Gastroesophageal sphincter (tissue), 4 donors: ENCODE data around the gene FOXL3. TPM values are rescaled to one million over a fixed set of nuclear protein-coding genes. Genes with fewer than 3 reads are reported as not detected.
"Not testable (repeated sequence)": the region's sequence is repeated elsewhere in the genome, so short reads cannot be mapped to it uniquely, and the experiment has no call there.

Experiments used
- ATAC-seq: fragments of 150-250 bp; one replicate; pipeline ENCODE4 v1.9.1; 2016; ENCODE audit warnings: mild to moderate bottlenecking, moderate library complexity
- H3K27ac ChIP-seq, 4 donors: fragments of 200-600 bp; sonication (generic) in 3 of 4; 1 replicate in 3 of 4; 2 replicates in 1 of 4; pipeline ENCODE4 v1.5.1; 2016 to 2019
- H3K27me3 ChIP-seq: fragments of 200-600 bp; sonication (generic); one replicate; pipeline ENCODE4 v1.5.1; 2019
- H3K36me3 ChIP-seq, 2 donors: fragments of 200-600 bp; sonication (generic); one replicate each; pipeline ENCODE4 v1.5.1; 2019; ENCODE audit warnings: control low read depth in 1 of 2
- H3K4me1 ChIP-seq, 3 donors: fragments of 200-600 bp; sonication (generic); 1 replicate in 2 of 3; 2 replicates in 1 of 3; pipeline ENCODE4 v1.5.1; 2016 to 2019; ENCODE audit warnings: control low read depth in 2 of 3
- H3K4me3 ChIP-seq, 2 donors: fragments of 200-600 bp; sonication (generic); one replicate each; pipeline ENCODE4 v1.5.1; 2019; ENCODE audit warnings: mild to moderate bottlenecking in 1 of 2, moderate library complexity in 1 of 2
- H3K9me3 ChIP-seq, 3 donors: fragments of 200-600 bp; sonication (generic); one replicate each; pipeline ENCODE4 v1.5.1; 2017 to 2019; ENCODE audit warnings: control low read depth in 2 of 3
- CTCF ChIP-seq, 4 experiments: fragments of 200-600 bp in 2 of 4; fragments of 450-650 bp in 2 of 4; sonication (generic) in 1 of 4; IDR thresholded peaks; one replicate each; pipeline ENCODE4 v1.5.1; 2017 to 2019; ENCODE audit warnings: antibody characterized with exemption in 4 of 4, mild to moderate bottlenecking in 2 of 4, moderate library complexity in 2 of 4
- EP300 ChIP-seq: sonication (generic); formaldehyde crosslinking; IDR thresholded peaks from one replicate; pipeline ENCODE4 v1.6.1; 2017; ENCODE audit warnings: antibody characterized with exemption, mild to moderate bottlenecking
- POLR2A ChIP-seq, 2 donors: fragments of 450-650 bp; IDR thresholded peaks; one replicate each; pipeline ENCODE4 v1.6.1; 2017; ENCODE audit warnings: antibody characterized with exemption in 2 of 2, mild to moderate bottlenecking in 2 of 2, moderate library complexity in 1 of 2
- POLR2AphosphoS5 ChIP-seq: sonication (generic); formaldehyde crosslinking; IDR thresholded peaks from one replicate; pipeline ENCODE4 v1.6.1; 2017; ENCODE audit warnings: antibody characterized with exemption
- WGBS, 2 donors: methylation state at CpG; one replicate each; pipeline ENCODE4 v1.1.5; 2018; ENCODE audit warnings: low coverage in 1 of 2; 5-methylcytosine and 5-hydroxymethylcytosine counted together
- total RNA-seq, 4 donors: library from RNA; depleted of rRNA; stranded (reverse); fragments of >200 nt; gene quantifications; one replicate each; pipeline ENCODE4 v1.1.0, GENCODE V29; 2016

Gene FOXL3
- total RNA-seq, 4 donors from 2014 or later, result not detected

- WGBS, 2 donors, result 83% methylated on average over 5 of the region's 37 CpGs; no CpG with 5 or more reads in 1 of the 2 donors
- H3K4me1 ChIP-seq, H3K27me3 ChIP-seq, ATAC-seq, H3K4me3 ChIP-seq, H3K27ac ChIP-seq: not testable (repeated sequence)
- Histone ChIP-seq H3K36me3 (peaks cover 0 to 35% of the 10 kb centered on the region in 2 donors), H3K9me3 (peaks cover 0 to 23% (median 0%) of the 10 kb centered on the region in 3 donors)
- TF ChIP-seq CTCF (IDR thresholded peaks at IDR 0.05), result peak in 2 of 4 experiments; percentile 31 to 65
These were observed 26.3 kb upstream of the FOXL3 start for GRCh38 chr7:263483-264351.

GRCh38 chr7:264541-265191, 25.3 kb upstream of the FOXL3 start:
- Histone ChIP-seq H3K27ac (no peak overlapping the region), H3K9me3 (peaks cover 0 to 23% (median 0%) of the 10 kb centered on the region in 3 donors), H3K27me3 (peaks cover 9% of the 10 kb centered on the region), H3K36me3 (peaks cover 0 to 25% of the 10 kb centered on the region in 2 donors), H3K4me3 (no peak overlapping the region), H3K4me1 (no peaks in the 10 kb centered on the region)
- 75 to 83% methylated on average over 6 to 23 of the region's 27 CpGs for WGBS, 2 donors
- TF ChIP-seq CTCF (IDR thresholded peaks at IDR 0.05) (no peak), POLR2A (IDR thresholded peaks at IDR 0.05) (no peak), POLR2AphosphoS5 (peak; percentile 11), EP300 (no peak)
- no peak for ATAC-seq

GRCh38 chr7:265192-265997, 24.6 kb upstream of the FOXL3 start:
- TF ChIP-seq CTCF (IDR thresholded peaks at IDR 0.05), result no peak
- TF ChIP-seq POLR2AphosphoS5, result no peak
- no peak for TF ChIP-seq EP300
- no peak for TF ChIP-seq POLR2A (IDR thresholded peaks at IDR 0.05)
- Histone ChIP-seq H3K4me1 (no peaks in the 10 kb centered on the region), H3K36me3 (peaks cover 0 to 18% of the 10 kb centered on the region in 2 donors), H3K9me3 (peaks cover 0 to 23% (median 0%) of the 10 kb centered on the region in 3 donors), H3K4me3 (no peak overlapping the region), H3K27ac (no peak overlapping the region), H3K27me3 (peaks cover 11% of the 10 kb centered on the region)
- no peak for ATAC-seq
- WGBS, 2 donors, result 43 to 56% methylated on average over 11 to 13 of the region's 25 CpGs

GRCh38 chr7:265998-266850, 23.7 kb upstream of the FOXL3 start:
- H3K27ac ChIP-seq, result no peak overlapping the region
- peaks cover 0 to 23% (median 0%) of the 10 kb centered on the region in 3 donors for H3K9me3 ChIP-seq
- peaks cover 14% of the 10 kb centered on the region for H3K27me3 ChIP-seq
- 80 to 92% methylated on average over 1 to 2 of the region's 22 CpGs for WGBS, 2 donors
- no peaks in the 10 kb centered on the region for H3K4me1 ChIP-seq
- TF ChIP-seq EP300 (no peak), POLR2AphosphoS5 (peak; percentile 37)
- no peak overlapping the region for H3K4me3 ChIP-seq
- peaks cover 0 to 10% of the 10 kb centered on the region in 2 donors for H3K36me3 ChIP-seq
- ATAC-seq, result no peak
